ENCODE measurements around the gene RCSD1.
A peak's percentile ranks its signal among the peaks of the same experiment; 100 is the strongest.

RCSD1 gene

GRCh38 chr1:167683226-167683625 lies 53.2 kb downstream of the RCSD1 start:
- no peak overlapping the region for H3K4me3 ChIP-seq (ENCODE audit: low read depth, low read length)
- TF ChIP-seq, protein P1, sequence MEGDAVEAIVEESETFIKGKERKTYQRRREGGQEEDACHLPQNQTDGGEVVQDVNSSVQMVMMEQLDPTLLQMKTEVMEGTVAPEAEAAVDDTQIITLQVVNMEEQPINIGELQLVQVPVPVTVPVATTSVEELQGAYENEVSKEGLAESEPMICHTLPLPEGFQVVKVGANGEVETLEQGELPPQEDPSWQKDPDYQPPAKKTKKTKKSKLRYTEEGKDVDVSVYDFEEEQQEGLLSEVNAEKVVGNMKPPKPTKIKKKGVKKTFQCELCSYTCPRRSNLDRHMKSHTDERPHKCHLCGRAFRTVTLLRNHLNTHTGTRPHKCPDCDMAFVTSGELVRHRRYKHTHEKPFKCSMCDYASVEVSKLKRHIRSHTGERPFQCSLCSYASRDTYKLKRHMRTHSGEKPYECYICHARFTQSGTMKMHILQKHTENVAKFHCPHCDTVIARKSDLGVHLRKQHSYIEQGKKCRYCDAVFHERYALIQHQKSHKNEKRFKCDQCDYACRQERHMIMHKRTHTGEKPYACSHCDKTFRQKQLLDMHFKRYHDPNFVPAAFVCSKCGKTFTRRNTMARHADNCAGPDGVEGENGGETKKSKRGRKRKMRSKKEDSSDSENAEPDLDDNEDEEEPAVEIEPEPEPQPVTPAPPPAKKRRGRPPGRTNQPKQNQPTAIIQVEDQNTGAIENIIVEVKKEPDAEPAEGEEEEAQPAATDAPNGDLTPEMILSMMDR (IDR thresholded peaks at IDR 0.05; ENCODE audit: insufficient read depth, low read length, missing control alignments) = no peak
- CTCF ChIA-PET = interaction anchor here (1.3 kb wide), 1 partner anchor 82 kb away, joined by 6 read pairs; no protein-coding TSS in a partner anchor
- no peak for DNase-seq (ENCODE audit: low read depth, low spot score)
- POLR2A ChIA-PET = no interaction called here

DNA sequence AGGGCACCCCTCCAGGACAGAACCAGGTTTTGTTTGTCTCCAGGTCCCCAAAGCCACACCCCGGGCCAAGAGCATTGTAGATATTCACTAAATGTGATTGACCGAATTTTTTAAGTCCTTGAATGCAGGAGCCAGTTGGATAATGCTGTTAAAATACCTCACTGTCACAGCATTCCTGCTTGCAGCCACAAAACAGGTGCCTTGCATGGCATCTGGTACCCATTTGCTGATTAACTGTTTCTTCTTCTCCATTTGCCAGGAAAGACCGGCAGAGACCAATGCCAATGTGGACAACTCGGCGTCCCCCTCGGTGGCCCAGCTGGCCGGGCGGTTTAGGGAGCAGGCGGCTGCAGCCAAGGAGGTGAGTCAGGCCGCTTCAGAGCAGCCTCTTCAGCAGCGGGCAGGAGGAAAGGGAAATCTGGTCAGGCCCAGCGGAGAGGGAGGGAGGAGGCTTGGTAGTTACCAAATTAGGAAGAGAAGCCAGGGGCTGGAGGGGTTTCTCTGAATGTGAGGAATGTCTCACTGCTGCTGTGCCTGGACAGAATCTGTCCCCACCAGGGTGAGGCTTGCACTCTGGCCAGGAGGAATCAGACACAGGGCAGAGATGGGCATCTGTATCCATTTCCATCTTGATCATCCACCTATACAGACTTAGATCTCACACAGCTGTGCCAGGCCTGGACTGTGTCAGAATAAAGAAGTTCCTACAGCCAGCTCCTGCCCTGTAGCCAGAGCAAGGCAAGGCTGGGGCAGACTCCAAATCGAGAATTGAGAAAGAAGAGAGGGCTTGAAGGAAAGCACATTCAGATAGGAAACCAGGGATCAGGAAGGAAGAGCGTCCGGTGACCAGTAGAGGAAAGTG lies 53.8 kb downstream of the RCSD1 start:
- no peak overlapping the region for H3K4me3 ChIP-seq (ENCODE audit: low read depth, low read length)
- TF ChIP-seq, protein P1 (IDR thresholded peaks at IDR 0.05; ENCODE audit: insufficient read depth, low read length, missing control alignments) = no peak
- ChIA-PET POLR2A (no interaction called here), CTCF (interaction anchor here (0.7 to 1.3 kb wide), 4 partner anchors 10 to 90 kb away, joined by 3 to 6 read pairs (median 4); no protein-coding TSS in a partner anchor)
- no peak for DNase-seq (ENCODE audit: low read depth, low spot score)

- CTCF ChIA-PET = interaction anchor here (1.1 to 10.8 kb wide), 6 partner anchors 12 to 325 kb away, joined by 3 to 250 read pairs (median 28); no protein-coding TSS in a partner anchor
- POLR2A ChIA-PET = no interaction called here
- TF ChIP-seq, protein P1 (IDR thresholded peaks at IDR 0.05; ENCODE audit: insufficient read depth, low read length, missing control alignments) = no peak
- no peak for DNase-seq (ENCODE audit: low read depth, low spot score)
- H3K4me3 ChIP-seq (ENCODE audit: low read depth, low read length) = no peak overlapping the region
Measured at GRCh38 chr1:167685844-167686243, 55.8 kb downstream of the RCSD1 start.

- TF ChIP-seq, protein P1 (IDR thresholded peaks at IDR 0.05; ENCODE audit: insufficient read depth, low read length, missing control alignments) = peak; percentile 80
- DNase-seq (ENCODE audit: low read depth, low spot score) = peak; percentile 51
- H3K4me3 ChIP-seq (ENCODE audit: low read depth, low read length) = no peak overlapping the region
- ChIA-PET POLR2A (no interaction called here), CTCF (interaction anchor here (0.5 to 10.8 kb wide), 57 partner anchors 9 to 713 kb away, joined by 3 to 250 read pairs (median 5); partner anchors contain the start of gene CREG1)
Measured at GRCh38 chr1:167687919-167688519, 58.0 kb downstream of the RCSD1 start.

DNA sequence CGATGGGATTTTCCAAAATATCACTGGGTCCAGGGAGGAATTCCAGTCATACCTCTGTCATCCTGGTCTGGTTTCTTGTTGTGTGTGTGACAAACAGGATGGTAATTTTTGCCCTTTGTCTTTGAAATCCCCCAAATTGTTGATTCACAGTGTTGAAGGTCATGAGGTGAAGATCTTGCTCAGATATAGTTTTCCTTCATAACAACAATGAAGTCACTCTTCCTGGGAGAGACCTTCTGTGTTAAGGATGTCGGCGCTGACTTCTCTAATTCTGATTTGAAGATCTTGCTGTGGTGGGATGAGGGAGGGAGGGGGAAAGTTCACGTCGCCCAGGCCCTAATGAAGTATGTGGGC lies 59.5 kb downstream of the RCSD1 start:
- no peak overlapping the region for H3K4me3 ChIP-seq (ENCODE audit: low read depth, low read length)
- ChIA-PET CTCF (interaction anchor here (0.9 to 10.8 kb wide), 6 partner anchors 9 to 148 kb away, joined by 3 to 250 read pairs (median 3); no protein-coding TSS in a partner anchor), POLR2A (no interaction called here)
- TF ChIP-seq, protein P1 (IDR thresholded peaks at IDR 0.05; ENCODE audit: insufficient read depth, low read length, missing control alignments) = no peak
- DNase-seq (ENCODE audit: low read depth, low spot score) = no peak

DNA sequence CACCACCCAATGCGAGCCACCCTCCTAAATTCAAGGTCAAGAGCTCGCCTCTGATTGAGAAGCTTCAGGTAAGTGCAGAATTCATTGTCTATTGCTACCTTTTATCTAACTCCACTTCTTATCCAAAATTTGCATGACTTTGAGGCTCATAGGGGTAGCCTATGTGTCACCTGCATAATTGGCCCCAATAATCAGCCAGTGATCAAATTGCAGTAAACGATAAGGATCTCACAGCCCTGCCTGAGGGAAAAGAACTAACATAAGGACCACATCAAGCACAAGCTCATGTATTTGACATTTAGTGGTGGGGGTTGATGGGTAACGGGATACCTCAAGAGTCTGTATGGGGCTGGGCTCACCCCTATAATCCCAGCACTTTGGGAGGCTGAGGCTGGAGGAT lies 60.0 kb downstream of the RCSD1 start:
- CTCF ChIA-PET = interaction anchor here (0.9 to 10.8 kb wide), 6 partner anchors 10 to 149 kb away, joined by 3 to 250 read pairs (median 3); no protein-coding TSS in a partner anchor
- DNase-seq (ENCODE audit: low read depth, low spot score) = no peak
- POLR2A ChIA-PET = no interaction called here

More for the DNA sequence above, 60.0 kb downstream of the RCSD1 start:
- TF ChIP-seq, protein P1 (IDR thresholded peaks at IDR 0.05; ENCODE audit: insufficient read depth, low read length, missing control alignments) = no peak
- H3K4me3 ChIP-seq (ENCODE audit: low read depth, low read length) = no peak overlapping the region

Data from AG04449 (cell line).